H1 (cell line): ENCODE results near the gene SPATA13.

ENCODE experiments used
- CTCF ChIP-seq, 3 experiments: IDR thresholded peaks; 1 replicate in 2 of 3; 2 replicates in 1 of 3; pipeline versions ENCODE4 v1.5.1 to v1.6.1; 2011; ENCODE audit warnings: low read length in 3 of 3, mild to moderate bottlenecking in 3 of 3, inconsistent platforms in 2 of 3, low read depth in 1 of 3, moderate library complexity in 1 of 3; ENCODE audit not compliant: insufficient read depth in 1 of 3; ENCODE audit errors: control extremely low read depth in 1 of 3
- RAD21 ChIP-seq, 2 experiments: IDR thresholded peaks in 1 of 2; conservative IDR thresholded peaks in 1 of 2; 2 replicates each; pipeline ENCODE4 v1.6.1; 2011; ENCODE audit warnings: low read depth in 2 of 2, low read length in 2 of 2, improper control_type of control experiment in 1 of 2, inconsistent platforms in 1 of 2, mild to moderate bottlenecking in 1 of 2, moderate library complexity in 1 of 2
- SIN3A ChIP-seq, 2 experiments: IDR thresholded peaks in 1 of 2; conservative IDR thresholded peaks in 1 of 2; 2 replicates each; pipeline ENCODE4 v1.6.1; 2011 to 2012; ENCODE audit warnings: low read length in 2 of 2, improper control_type of control experiment in 1 of 2, low read depth in 1 of 2, mild to moderate bottlenecking in 1 of 2
- SP1 ChIP-seq: IDR thresholded peaks from 2 replicates; pipeline ENCODE4 v1.6.1; 2011; ENCODE audit warnings: low read depth, low read length
- TAF1 ChIP-seq: IDR thresholded peaks from 2 replicates; pipeline ENCODE4 v1.6.1; 2011; ENCODE audit warnings: mild to moderate bottlenecking, low read depth, low read length

GRCh38 chr13:24293746-24294145 is 133.2 kb downstream of the SPATA13 start:
- TF ChIP-seq RAD21 (IDR thresholded peaks at IDR 0.05 in 1 of 2, conservative IDR thresholded peaks at IDR 0.05 in 1 of 2; ENCODE audit: low read depth in 2 of 2, low read length in 2 of 2) (no peak), SIN3A (conservative IDR thresholded peaks at IDR 0.05 in 1 of 2, IDR thresholded peaks at IDR 0.05 in 1 of 2; ENCODE audit: low read depth in 1 of 2, low read length in 2 of 2) (no peak), TAF1 (no peak), CTCF (IDR thresholded peaks at IDR 0.05; ENCODE audit: control extremely low read depth in 1 of 3, insufficient read depth in 1 of 3, low read depth in 1 of 3, low read length in 3 of 3) (no peak), SP1 (no peak)
